ENCODE results near the gene TNIK. TPM values are rescaled to one million over a fixed set of nuclear protein-coding genes. Genes with fewer than 3 reads are reported as not detected.

The TNIK gene
- total and polyA plus RNA-seq, 4 donors: 3.7 to 9.8 (median 5.2) TPM

GRCh38 chr3:171453180-171453886, 6.9 kb downstream of the TNIK start (continued):
- no peak for TF ChIP-seq REST (IDR thresholded peaks at IDR 0.05)

- no peaks in the 10 kb centered on the region for H3K9me3 ChIP-seq (ENCODE audit: control insufficient read depth in 4 of 4, low read length in 3 of 4)
- no peak overlapping the region for H3K4me3 ChIP-seq (ENCODE audit: low read depth in 1 of 3, low read length in 3 of 3)
- no peak overlapping the region for H3K9ac ChIP-seq (ENCODE audit: low read depth in 1 of 2, low read length in 2 of 2)
- no peak for DNase-seq (ENCODE audit: low spot score)
- no peaks in the 10 kb centered on the region for H3K4me1 ChIP-seq (ENCODE audit: control insufficient read depth in 4 of 4, insufficient read depth in 4 of 4, low read length in 3 of 4)
- H3K27ac ChIP-seq (ENCODE audit: low read depth in 1 of 2, low read length in 2 of 2): no peak overlapping the region
- no peaks in the 10 kb centered on the region for H3K36me3 ChIP-seq (ENCODE audit: control insufficient read depth in 4 of 4, insufficient read depth in 3 of 4, low read depth in 1 of 4, low read length in 3 of 4)
- no peaks in the 10 kb centered on the region for H3K27me3 ChIP-seq (ENCODE audit: control insufficient read depth in 4 of 4, insufficient read depth in 4 of 4, low read length in 3 of 4)
- 84% methylated on average over 5 of the region's 5 CpGs for WGBS
- TF ChIP-seq TAF1 (conservative IDR thresholded peaks at IDR 0.05) (no peak), JUND (IDR thresholded peaks at IDR 0.05) (no peak), ATF3 (IDR thresholded peaks at IDR 0.05) (no peak), RXRA (IDR thresholded peaks at IDR 0.05) (no peak), EGR1 (IDR thresholded peaks at IDR 0.05; ENCODE audit: low read depth in 2 of 2) (no peak), NR2F2 (IDR thresholded peaks at IDR 0.05) (no peak), GABPA (IDR thresholded peaks at IDR 0.05 in 1 of 2, conservative IDR thresholded peaks at IDR 0.05 in 1 of 2) (no peak), ZBTB33 (IDR thresholded peaks at IDR 0.05) (no peak), CTCF (IDR thresholded peaks at IDR 0.05; ENCODE audit: low read depth, low read length, missing input control) (no peak), YY1 (IDR thresholded peaks at IDR 0.05) (no peak), MAX (IDR thresholded peaks at IDR 0.05) (no peak)
Observed at GRCh38 chr3:171452328-171452727, 7.9 kb downstream of the TNIK start.
